IMR-90 (cell line): ENCODE results near the gene TSKU. TPM values are rescaled to one million over a fixed set of nuclear protein-coding genes. Genes with fewer than 3 reads are reported as not detected.

Source experiments
- ATAC-seq: fragments of 200-7000 bp; cut with Tn5 transposase; 2 replicates; pipeline ENCODE4 v1.9.1; 2020; ENCODE audit warnings: low read depth, mild to moderate bottlenecking, moderate library complexity
- BruUV-seq: library from RNA; stranded (reverse); fragments of 400-500 nt; replicated peaks from 2 replicates; lab custom pipeline; 2021; lab: Mats Ljungman, UMichigan
- CTCF ChIA-PET: fragments of 300-600 bp; formaldehyde crosslinking; extraction: SDS; loops from one replicate; lab custom pipeline; 2021; ENCODE audit warnings: antibody characterized with exemption; lab: Yijun Ruan, JAX
- POLR2A ChIA-PET: fragments of 300-600 bp; sonication (Branson Sonifier 250); formaldehyde crosslinking; loops from one replicate; lab custom pipeline; 2022; ENCODE audit warnings: antibody characterized with exemption; ENCODE audit not compliant: unreplicated experiment; lab: Charles Lee
- DNase-seq: peaks from one replicate; pipeline ENCODE4 v3.0.0; 2013
- H2AFZ ChIP-seq: replicated peaks from 2 replicates; pipeline ENCODE3; 2013; ENCODE audit warnings: low read length, mild to moderate bottlenecking; ENCODE audit not compliant: poor library complexity
- H2AK5ac ChIP-seq: 2 replicates; pipeline ENCODE4 v1.6.1; 2013; ENCODE audit warnings: low read depth, low read length, inconsistent platforms
- H2AK9ac ChIP-seq: replicated peaks from 2 replicates; pipeline ENCODE3; 2013; ENCODE audit warnings: mild to moderate bottlenecking, low read depth, low read length, moderate library complexity; ENCODE audit not compliant: poor library complexity
- H2BK120ac ChIP-seq: 2 replicates; pipeline ENCODE4 v1.6.1; 2013; ENCODE audit warnings: low read depth, low read length, inconsistent platforms
- H2BK15ac ChIP-seq: 3 replicates; pipeline ENCODE4 v1.6.1; 2013; ENCODE audit warnings: low read depth, low read length, inconsistent platforms
- H2BK20ac ChIP-seq: 2 replicates; pipeline ENCODE4 v1.6.1; 2013; ENCODE audit warnings: low read depth, mild to moderate bottlenecking, inconsistent platforms, low read length, moderate library complexity
- H2BK5ac ChIP-seq: 2 replicates; pipeline ENCODE4 v1.6.1; 2013; ENCODE audit warnings: mild to moderate bottlenecking, low read depth, low read length, inconsistent platforms; ENCODE audit not compliant: poor library complexity, severe bottlenecking
- H3K14ac ChIP-seq: replicated peaks from 2 replicates; pipeline ENCODE4 v1.6.1; 2013; ENCODE audit warnings: low read depth, low read length, inconsistent platforms
- H3K18ac ChIP-seq: 2 replicates; pipeline ENCODE4 v1.6.1; 2013; ENCODE audit warnings: low read depth, low read length, control low read depth
- H3K23ac ChIP-seq: 2 replicates; pipeline ENCODE4 v1.6.1; 2013; ENCODE audit warnings: low read depth, low read length, inconsistent platforms
- H3K27ac ChIP-seq: 2 replicates; pipeline ENCODE4 v1.5.1; 2013; ENCODE audit warnings: mild to moderate bottlenecking, control low read depth, low read length; ENCODE audit not compliant: insufficient read depth
- H3K27me3 ChIP-seq: 2 replicates; pipeline ENCODE4 v1.6.1; 2013; ENCODE audit warnings: low read length; ENCODE audit not compliant: control insufficient read depth, insufficient read depth
- H3K36me3 ChIP-seq: 2 replicates; pipeline ENCODE4 v1.6.1; 2013; ENCODE audit warnings: low read length, mixed read lengths; ENCODE audit not compliant: control insufficient read depth, insufficient read depth
- H3K4ac ChIP-seq: 2 replicates; pipeline ENCODE4 v1.6.1; 2013; ENCODE audit warnings: low read depth, low read length, inconsistent platforms
- H3K4me1 ChIP-seq: 2 replicates; pipeline ENCODE4 v1.6.1; 2013; ENCODE audit warnings: low read length, mixed read lengths; ENCODE audit not compliant: control insufficient read depth, insufficient read depth
- H3K4me2 ChIP-seq: 2 replicates; pipeline ENCODE4 v1.6.1; 2013; ENCODE audit warnings: low read depth, mild to moderate bottlenecking, control low read depth, low read length, moderate library complexity
- H3K4me3 ChIP-seq: 2 replicates; pipeline ENCODE4 v1.5.1; 2013; ENCODE audit warnings: low read depth, mild to moderate bottlenecking, control low read depth, low read length, moderate library complexity; ENCODE audit not compliant: insufficient read depth
- H3K56ac ChIP-seq: 2 replicates; pipeline ENCODE4 v1.6.1; 2013; ENCODE audit warnings: low read length, inconsistent platforms; ENCODE audit not compliant: insufficient read depth; ENCODE audit errors: extremely low read depth
- H3K79me1 ChIP-seq, 2 experiments: 2 replicates each; pipeline ENCODE4 v1.6.1; 2013; ENCODE audit warnings: low read length in 2 of 2, inconsistent platforms in 1 of 2, low read depth in 1 of 2
- H3K9ac ChIP-seq: 2 replicates; pipeline ENCODE4 v1.6.1; 2013; ENCODE audit warnings: low read depth, low read length, control low read depth
- H3K9me1 ChIP-seq: 2 replicates; pipeline ENCODE4 v1.6.1; 2013; ENCODE audit warnings: low read length, inconsistent platforms; ENCODE audit not compliant: insufficient read depth
- H3K9me3 ChIP-seq: 2 replicates; pipeline ENCODE4 v1.6.1; 2013; ENCODE audit warnings: low read length; ENCODE audit not compliant: control insufficient read depth, insufficient read depth
- H4K20me1 ChIP-seq: 2 replicates; pipeline ENCODE4 v1.6.1; 2013; ENCODE audit warnings: low read length, inconsistent platforms; ENCODE audit not compliant: insufficient read depth
- H4K5ac ChIP-seq: 2 replicates; pipeline ENCODE4 v1.6.1; 2013; ENCODE audit warnings: mild to moderate bottlenecking, low read depth, low read length, control low read depth
- H4K8ac ChIP-seq, 2 experiments: 2 replicates each; pipeline ENCODE4 v1.6.1; 2013; ENCODE audit warnings: low read depth in 2 of 2, low read length in 2 of 2, control low read depth in 1 of 2, inconsistent platforms in 1 of 2
- H4K91ac ChIP-seq: 2 replicates; pipeline ENCODE4 v1.6.1; 2013; ENCODE audit warnings: low read depth, low read length, inconsistent platforms; ENCODE audit not compliant: insufficient read depth
- CHD1 ChIP-seq: IDR thresholded peaks from 2 replicates; pipeline ENCODE4 v1.6.1; 2012; ENCODE audit warnings: low read depth, low read length, improper control_type of control experiment
- ELK1 ChIP-seq: fragments of 150-350 bp; IDR thresholded peaks from 2 replicates; pipeline ENCODE4 v1.6.1; 2016; ENCODE audit warnings: low read depth, mild to moderate bottlenecking, low read length, moderate library complexity, borderline replicate concordance
- FOS ChIP-seq: fragments of 150-350 bp; IDR thresholded peaks from 2 replicates; pipeline ENCODE4 v1.6.1; 2016; ENCODE audit warnings: low read depth, low read length
- MAFK ChIP-seq: IDR thresholded peaks from 2 replicates; pipeline ENCODE4 v1.6.1; 2012; ENCODE audit warnings: low read depth, low read length, improper control_type of control experiment
- MAZ ChIP-seq: IDR thresholded peaks from 2 replicates; pipeline ENCODE4 v1.6.1; 2012; ENCODE audit warnings: low read depth, mild to moderate bottlenecking, low read length, improper control_type of control experiment, moderate library complexity, borderline replicate concordance
- MXI1 ChIP-seq: IDR thresholded peaks from 2 replicates; pipeline ENCODE4 v1.6.1; 2012; ENCODE audit warnings: low read depth, mild to moderate bottlenecking, low read length, moderate library complexity, borderline replicate concordance
- NFE2L2 ChIP-seq: fragments of 150-350 bp; IDR thresholded peaks from 2 replicates; pipeline ENCODE4 v1.6.1; 2016; ENCODE audit warnings: low read depth, mild to moderate bottlenecking, low read length
- POLR2A ChIP-seq: IDR thresholded peaks from 2 replicates; pipeline ENCODE4 v1.6.1; 2012; ENCODE audit warnings: mild to moderate bottlenecking, low read depth, low read length
- RAD21 ChIP-seq: IDR thresholded peaks from 2 replicates; pipeline ENCODE4 v1.6.1; 2012; ENCODE audit warnings: low read length, improper control_type of control experiment
- RCOR1 ChIP-seq: IDR thresholded peaks from 2 replicates; pipeline ENCODE4 v1.6.1; 2012; ENCODE audit warnings: mild to moderate bottlenecking, low read length, improper control_type of control experiment; ENCODE audit not compliant: insufficient replicate concordance
- RFX5 ChIP-seq: IDR thresholded peaks from 2 replicates; pipeline ENCODE4 v1.8.0; 2012; ENCODE audit warnings: low read depth, mild to moderate bottlenecking, low read length, moderate library complexity
- SMC3 ChIP-seq: fragments of 150-350 bp; IDR thresholded peaks from 2 replicates; pipeline ENCODE4 v1.6.1; 2016; ENCODE audit warnings: low read depth, mild to moderate bottlenecking, antibody characterized with exemption, low read length, moderate library complexity
- USF2 ChIP-seq: fragments of 150-350 bp; IDR thresholded peaks from 2 replicates; pipeline ENCODE4 v1.6.1; 2017; ENCODE audit warnings: mild to moderate bottlenecking, antibody characterized with exemption, low read length, low read depth
- WGBS, 2 experiments: methylation state at CpG; one replicate each; pipeline versions ENCODE4 v1.1.5 to v1.1.7; 2013; ENCODE audit warnings: missing lambda C conversion rate in 2 of 2; ENCODE audit not compliant: insufficient read length in 1 of 2; ENCODE audit errors: extremely low coverage in 2 of 2; 5-methylcytosine and 5-hydroxymethylcytosine counted together
- dilution Hi-C: fragments of 300-500 bp; cut with HindIII; formaldehyde crosslinking; loops from one replicate; pipeline ENCODE4 v1.14.3; 2018; ENCODE audit warnings: low sequenced_read_pairs; ENCODE audit not compliant: unreplicated experiment
- in situ Hi-C: fragments of 300-500 bp; cut with MboI; formaldehyde crosslinking; loops from 3 replicates; pipeline ENCODE4 v1.14.3; 2019; ENCODE audit warnings: low sequenced_read_pairs, inconsistent platforms, mixed read lengths
- intact Hi-C: fragments of 100-400 bp; cut with micrococcal nuclease; formaldehyde crosslinking; loops from 2 replicates; pipeline ENCODE4 v1.10.0; 2022
- polyA plus RNA-seq, 3 experiments: library from polyadenylated mRNA; depleted of rRNA; stranded (reverse); fragments of >200 nt; gene quantifications; 2 replicates each; pipeline ENCODE4 v1.2.3, GENCODE V29; 2012; ENCODE audit warnings: low replicate concordance in 1 of 3
- total RNA-seq: library from RNA; depleted of rRNA; stranded (reverse); fragments of >200 nt; gene quantifications from 2 replicates; pipeline ENCODE4 v1.2.3, GENCODE V29; 2012
- TF ChIP-seq, protein P1 (sequence below): conservative IDR thresholded peaks from 2 replicates; pipeline ENCODE4 v1.5.1; 2012; ENCODE audit warnings: mild to moderate bottlenecking, low read depth, low read length, improper control_type of control experiment

The TSKU gene
- total and polyA plus RNA-seq, 2 of the 4 experiments (the other 2 are of a cell fraction) = 6.8 to 26.6 TPM

GRCh38 chr11:76772100-76772782, 10.9 kb upstream of the TSKU start:
- POLR2A ChIA-PET = interaction anchor here (0.6 kb wide), 1 partner anchor 771 kb away, joined by 3 read pairs; no protein-coding TSS in a partner anchor
- H2AFZ ChIP-seq = no peak overlapping the region
- peak overlapping the region; percentile 58 for H3K4ac ChIP-seq
- peak overlapping the region; percentile 75 to 95; a peak in 2 of 4 replicates for H4K8ac ChIP-seq
- peaks cover 18% of the 10 kb centered on the region for H3K9me1 ChIP-seq
- DNase-seq (peak; percentile 50), ATAC-seq (no peak)
- intact Hi-C loops = no loop called here
- no peak overlapping the region for H2AK9ac ChIP-seq
- no peak overlapping the region for H3K56ac ChIP-seq
- H3K36me3 ChIP-seq = no peaks in the 10 kb centered on the region
- peaks cover 7% of the 10 kb centered on the region for H3K9me3 ChIP-seq
- no peak overlapping the region for H4K91ac ChIP-seq
- no peaks in the 10 kb centered on the region for H3K79me1 ChIP-seq
- no peak overlapping the region for H3K4me3 ChIP-seq
- CTCF ChIA-PET = no interaction called here
- dilution Hi-C loops = no loop called here
- 0 out of 2 replicates have a peak overlapping the region, but pooled peaks have one; percentile 93 for H4K5ac ChIP-seq
- H3K14ac ChIP-seq = no peak overlapping the region
- peak overlapping the region; percentile 23 for H2BK5ac ChIP-seq
- H2AK5ac ChIP-seq = peak overlapping the region; percentile 89
- 0 out of 2 replicates have a peak overlapping the region, but pooled peaks have one; percentile 34 for H2BK120ac ChIP-seq
- H3K23ac ChIP-seq = peak overlapping the region; percentile 26; the same call in 1 of the 2 replicates
- peak overlapping the region; percentile 62; the same call in 2 of the 3 replicates for H2BK15ac ChIP-seq
- WGBS, 2 experiments = 100% methylated on average over 1 of the region's 7 CpGs; no CpG with 5 or more reads in 1 of the 2 experiments
- no peak overlapping the region for H3K9ac ChIP-seq
- 0 out of 2 replicates have a peak, but pooled peaks cover 1% of the 10 kb centered on the region for H3K27me3 ChIP-seq
- H4K20me1 ChIP-seq = peaks cover 7% of the 10 kb centered on the region; the same call in 1 of the 2 replicates
- in situ Hi-C loops = no loop called here
- peak overlapping the region; percentile 67; the same call in 1 of the 2 replicates for H3K18ac ChIP-seq
- H3K27ac ChIP-seq = peak overlapping the region; percentile 85; the same call in 1 of the 2 replicates
- H3K4me1 ChIP-seq = peaks cover 40% of the 10 kb centered on the region
- BruUV-seq = no TSS peak
- peak overlapping the region; percentile 49; the same call in 1 of the 2 replicates for H2BK20ac ChIP-seq
- no peak overlapping the region for H3K4me2 ChIP-seq
- TF ChIP-seq USF2 (no peak), CHD1 (no peak), RFX5 (no peak), MAFK (no peak), MAZ (no peak), NFE2L2 (no peak), RAD21 (no peak), SMC3 (no peak), MXI1 (no peak), ELK1 (no peak), RCOR1 (no peak), POLR2A (no peak), FOS (no peak)
- TF ChIP-seq, protein P1, sequence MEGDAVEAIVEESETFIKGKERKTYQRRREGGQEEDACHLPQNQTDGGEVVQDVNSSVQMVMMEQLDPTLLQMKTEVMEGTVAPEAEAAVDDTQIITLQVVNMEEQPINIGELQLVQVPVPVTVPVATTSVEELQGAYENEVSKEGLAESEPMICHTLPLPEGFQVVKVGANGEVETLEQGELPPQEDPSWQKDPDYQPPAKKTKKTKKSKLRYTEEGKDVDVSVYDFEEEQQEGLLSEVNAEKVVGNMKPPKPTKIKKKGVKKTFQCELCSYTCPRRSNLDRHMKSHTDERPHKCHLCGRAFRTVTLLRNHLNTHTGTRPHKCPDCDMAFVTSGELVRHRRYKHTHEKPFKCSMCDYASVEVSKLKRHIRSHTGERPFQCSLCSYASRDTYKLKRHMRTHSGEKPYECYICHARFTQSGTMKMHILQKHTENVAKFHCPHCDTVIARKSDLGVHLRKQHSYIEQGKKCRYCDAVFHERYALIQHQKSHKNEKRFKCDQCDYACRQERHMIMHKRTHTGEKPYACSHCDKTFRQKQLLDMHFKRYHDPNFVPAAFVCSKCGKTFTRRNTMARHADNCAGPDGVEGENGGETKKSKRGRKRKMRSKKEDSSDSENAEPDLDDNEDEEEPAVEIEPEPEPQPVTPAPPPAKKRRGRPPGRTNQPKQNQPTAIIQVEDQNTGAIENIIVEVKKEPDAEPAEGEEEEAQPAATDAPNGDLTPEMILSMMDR = no peak
